Activated gamma-delta T cell (primary cell): ENCODE results near the gene TBL2.
"Not testable (repeated sequence)": the region's sequence is repeated elsewhere in the genome, so short reads cannot be mapped to it uniquely, and the experiment has no call there.

ENCODE experiments used
- DNase-seq: peaks from one replicate; lab custom pipeline; 2025; lab: John Stamatoyannopoulos, UW

The TBL2 gene

GRCh38 chr7:73535918-73536317 lies 42.5 kb downstream of the TBL2 start:
- not testable (repeated sequence) for DNase-seq

GRCh38 chr7:73533742-73534141 lies 44.6 kb downstream of the TBL2 start:
- no peak for DNase-seq

GRCh38 chr7:73532224-73532623 lies 46.2 kb downstream of the TBL2 start:
- DNase-seq, result no peak

- no peak for DNase-seq
Measured at GRCh38 chr7:73530800-73531199, 47.6 kb downstream of the TBL2 start.

- DNase-seq, result no peak
Measured at GRCh38 chr7:73526896-73527821, 51.2 kb downstream of the TBL2 start.

- DNase-seq, result not testable (repeated sequence)
Measured at GRCh38 chr7:73526158-73526494, 52.3 kb downstream of the TBL2 start.

GRCh38 chr7:73522105-73522872 lies 56.1 kb downstream of the TBL2 start, which contains the start of gene BAZ1B:
Gene BAZ1B, minus strand, starts transcription at chr7:73522293. Its CDS starts 360 bp downstream, at chr7:73521933.
- DNase-seq, result peak; percentile 92

- peak; percentile 59 for DNase-seq
Measured at GRCh38 chr7:73521636-73522104, 56.7 kb downstream of the TBL2 start.

- no peak for DNase-seq
Measured at GRCh38 chr7:73520673-73521635, 57.4 kb downstream of the TBL2 start.

- DNase-seq, result no peak
Measured at GRCh38 chr7:73519867-73520672, 58.3 kb downstream of the TBL2 start.

GRCh38 chr7:73518470-73518869 lies 59.9 kb downstream of the TBL2 start:
- DNase-seq, result no peak
